ENCODE data around the gene PAQR6.

GRCh38 chr1:156251527-156251926 lies 3.7 kb upstream of the PAQR6 start:
- TF ChIP-seq EZH2 (IDR thresholded peaks at IDR 0.05; ENCODE audit: borderline replicate concordance, low read depth, low read length, poor library complexity, severe bottlenecking): no peak
- no peak for TF ChIP-seq CTCF (conservative IDR thresholded peaks at IDR 0.05; ENCODE audit: low read depth, low read length)

Measured in A673 (cell line).